Measurements from ENCODE around the gene TMPRSS13. TPM values are rescaled to one million over a fixed set of nuclear protein-coding genes. Genes with fewer than 3 reads are reported as not detected.

Gene TMPRSS13
- polyA plus RNA-seq, 3 donors: 0.17 to 2.4 (median 0.37) TPM

- WGBS (ENCODE audit: insufficient coverage): 47% methylated on average over 9 of the region's 12 CpGs
- H4K20me1 ChIP-seq (ENCODE audit: insufficient read depth, low read length): no peaks in the 10 kb centered on the region
- Mint-ChIP-seq H3K27ac (peak overlapping the region in 4 of 7 donors; percentile 21 to 44 (median 38)), H3K4me3 (no peak overlapping the region), H3K27me3 (ENCODE audit: low read depth in 3 of 3) (peaks cover 1 to 5% (median 1%) of the 10 kb centered on the region in 3 donors), H3K4me1 (peaks cover 22% of the 10 kb centered on the region), H3K9me3 (peaks cover 0 to 1% (median 0%) of the 10 kb centered on the region in 7 donors), H3K36me3 (no peaks in the 10 kb centered on the region)
- TF ChIP-seq CTCF (IDR thresholded peaks at IDR 0.05): no peak
- peak overlapping the region; percentile 21 for H3K9ac ChIP-seq (ENCODE audit: insufficient read depth, low read length, poor library complexity, severe bottlenecking)
- intact Hi-C loops (cut with micrococcal nuclease): no loop called here
- no peak overlapping the region for H3K27ac ChIP-seq (ENCODE audit: low read depth in 1 of 2, low read length in 2 of 2)
- H3K79me2 ChIP-seq (ENCODE audit: insufficient read depth, low read length): no peaks in the 10 kb centered on the region
- no peaks in the 10 kb centered on the region for H3K9me3 ChIP-seq (replicated peaks in 1 of 2; ENCODE audit: control insufficient read depth in 1 of 2, insufficient read depth in 1 of 2, low read length in 2 of 2)
- no peak overlapping the region for H3K4me3 ChIP-seq (replicated peaks in 1 of 3; ENCODE audit: low read depth in 2 of 3, low read length in 3 of 3)
- no peak for DNase-seq
- H3K4me1 ChIP-seq (ENCODE audit: control insufficient read depth in 1 of 2, insufficient read depth in 2 of 2, low read length in 2 of 2): peaks cover 12 to 21% of the 10 kb centered on the region in 2 donors
- no peaks in the 10 kb centered on the region for H3K27me3 ChIP-seq (ENCODE audit: control insufficient read depth in 2 of 2, insufficient read depth in 2 of 2, low read length in 2 of 2)
- peak overlapping the region; percentile 63 for H2AFZ ChIP-seq (ENCODE audit: insufficient read depth, low read depth, low read length, poor library complexity, severe bottlenecking)
- no peaks in the 10 kb centered on the region for H3K36me3 ChIP-seq (replicated peaks in 1 of 2; ENCODE audit: control insufficient read depth in 1 of 2, insufficient read depth in 2 of 2, low read length in 2 of 2)
- peak overlapping the region; percentile 15 for H3K4me2 ChIP-seq (replicated peaks; ENCODE audit: extremely low read depth, low read length, poor library complexity, severe bottlenecking)
These were observed 67.0 kb downstream of the TMPRSS13 start for GRCh38 chr11:117862019-117862725.

GRCh38 chr11:117861151-117862018 lies 67.8 kb downstream of the TMPRSS13 start:
- Mint-ChIP-seq H3K9me3 (peaks cover 0 to 1% (median 0%) of the 10 kb centered on the region in 7 donors), H3K27ac (peak overlapping the region in 4 of 7 donors; percentile 21 to 68 (median 45)), H3K36me3 (no peaks in the 10 kb centered on the region), H3K27me3 (ENCODE audit: low read depth in 3 of 3) (peaks cover 1 to 5% (median 1%) of the 10 kb centered on the region in 3 donors), H3K4me1 (peaks cover 29% of the 10 kb centered on the region), H3K4me3 (no peak overlapping the region)
- no peaks in the 10 kb centered on the region for H3K27me3 ChIP-seq (ENCODE audit: control insufficient read depth in 2 of 2, insufficient read depth in 2 of 2, low read length in 2 of 2)
- no peaks in the 10 kb centered on the region for H3K9me3 ChIP-seq (replicated peaks in 1 of 2; ENCODE audit: control insufficient read depth in 1 of 2, insufficient read depth in 1 of 2, low read length in 2 of 2)
- DNase-seq: no peak
- H4K20me1 ChIP-seq (ENCODE audit: insufficient read depth, low read length): no peaks in the 10 kb centered on the region
- H3K27ac ChIP-seq (ENCODE audit: low read depth in 1 of 2, low read length in 2 of 2): no peak overlapping the region
- no peak overlapping the region for H3K4me3 ChIP-seq (replicated peaks in 1 of 3; ENCODE audit: low read depth in 2 of 3, low read length in 3 of 3)
- H3K36me3 ChIP-seq (replicated peaks in 1 of 2; ENCODE audit: control insufficient read depth in 1 of 2, insufficient read depth in 2 of 2, low read length in 2 of 2): no peaks in the 10 kb centered on the region
- H3K79me2 ChIP-seq (ENCODE audit: insufficient read depth, low read length): no peaks in the 10 kb centered on the region
- peak overlapping the region; percentile 15 for H3K4me2 ChIP-seq (replicated peaks; ENCODE audit: extremely low read depth, low read length, poor library complexity, severe bottlenecking)
- H3K4me1 ChIP-seq (ENCODE audit: control insufficient read depth in 1 of 2, insufficient read depth in 2 of 2, low read length in 2 of 2): peaks cover 18 to 27% of the 10 kb centered on the region in 2 donors
- no peak for TF ChIP-seq CTCF (IDR thresholded peaks at IDR 0.05)
- WGBS (ENCODE audit: insufficient coverage): 34% methylated on average over 6 of the region's 13 CpGs
- intact Hi-C loops (cut with micrococcal nuclease): no loop called here
- peak overlapping the region; percentile 63 for H2AFZ ChIP-seq (ENCODE audit: insufficient read depth, low read depth, low read length, poor library complexity, severe bottlenecking)
- peak overlapping the region; percentile 21 for H3K9ac ChIP-seq (ENCODE audit: insufficient read depth, low read length, poor library complexity, severe bottlenecking)
